ENCODE measurements around the gene TRIO. TPM values are rescaled to one million over a fixed set of nuclear protein-coding genes. Genes with fewer than 3 reads are reported as not detected.

Gene TRIO
- total and polyA plus RNA-seq, 4 donors, result 23.8 to 243 (median 110) TPM

- Histone ChIP-seq H3K27me3 (ENCODE audit: control insufficient read depth in 3 of 3, insufficient read depth in 3 of 3, low read length in 2 of 3) (no peaks in the 10 kb centered on the region), H3K27ac (ENCODE audit: low read depth in 1 of 2, low read length in 1 of 2) (peak overlapping the region in 1 of 2 donors; percentile 70), H3K4me1 (ENCODE audit: control insufficient read depth in 5 of 5, insufficient read depth in 5 of 5, low read length in 5 of 5) (peaks cover 0 to 25% (median 10%) of the 10 kb centered on the region in 5 donors), H3K4me3 (no peak overlapping the region), H3K9me3 (ENCODE audit: control insufficient read depth in 4 of 4, insufficient read depth in 3 of 4, low read length in 3 of 4) (no peaks in the 10 kb centered on the region), H3K36me3 (ENCODE audit: control insufficient read depth in 4 of 4, insufficient read depth in 4 of 4, low read length in 4 of 4) (no peaks in the 10 kb centered on the region), H3K9ac (ENCODE audit: insufficient read depth in 1 of 2, low read length in 2 of 2) (no peak overlapping the region)
- DNase-seq (no peak), ATAC-seq (ENCODE audit: insufficient read depth, low FRiP score) (no peak)
- TF ChIP-seq, protein P1, sequence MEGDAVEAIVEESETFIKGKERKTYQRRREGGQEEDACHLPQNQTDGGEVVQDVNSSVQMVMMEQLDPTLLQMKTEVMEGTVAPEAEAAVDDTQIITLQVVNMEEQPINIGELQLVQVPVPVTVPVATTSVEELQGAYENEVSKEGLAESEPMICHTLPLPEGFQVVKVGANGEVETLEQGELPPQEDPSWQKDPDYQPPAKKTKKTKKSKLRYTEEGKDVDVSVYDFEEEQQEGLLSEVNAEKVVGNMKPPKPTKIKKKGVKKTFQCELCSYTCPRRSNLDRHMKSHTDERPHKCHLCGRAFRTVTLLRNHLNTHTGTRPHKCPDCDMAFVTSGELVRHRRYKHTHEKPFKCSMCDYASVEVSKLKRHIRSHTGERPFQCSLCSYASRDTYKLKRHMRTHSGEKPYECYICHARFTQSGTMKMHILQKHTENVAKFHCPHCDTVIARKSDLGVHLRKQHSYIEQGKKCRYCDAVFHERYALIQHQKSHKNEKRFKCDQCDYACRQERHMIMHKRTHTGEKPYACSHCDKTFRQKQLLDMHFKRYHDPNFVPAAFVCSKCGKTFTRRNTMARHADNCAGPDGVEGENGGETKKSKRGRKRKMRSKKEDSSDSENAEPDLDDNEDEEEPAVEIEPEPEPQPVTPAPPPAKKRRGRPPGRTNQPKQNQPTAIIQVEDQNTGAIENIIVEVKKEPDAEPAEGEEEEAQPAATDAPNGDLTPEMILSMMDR (IDR thresholded peaks at IDR 0.05; ENCODE audit: control extremely low read depth, extremely low read depth), result no peak
- 67 to 80% methylated on average over 11 of the region's 11 CpGs for WGBS, 2 donors
Measured at GRCh38 chr5:14250748-14251701, 107.9 kb downstream of the TRIO start.

DNA sequence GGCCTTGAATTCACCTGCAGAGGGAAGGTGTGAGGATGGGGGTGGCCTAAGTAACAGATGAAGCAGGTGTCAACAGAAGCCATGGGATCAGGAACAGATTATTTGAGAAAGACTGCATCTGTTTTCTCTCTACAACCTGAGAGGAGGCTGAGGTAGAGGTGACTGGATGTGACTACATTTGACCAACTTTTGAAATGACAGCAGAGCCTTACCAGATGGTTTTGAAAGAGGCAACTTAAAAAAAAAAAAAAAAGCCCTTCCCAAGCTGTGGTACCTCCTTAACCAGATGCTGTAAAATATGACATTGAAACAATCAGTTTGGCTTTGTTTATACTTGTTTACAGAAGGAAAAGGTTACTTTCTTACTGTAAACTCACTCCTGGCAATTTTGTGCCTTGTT, 108.6 kb downstream of the TRIO start:
- ATAC-seq (ENCODE audit: insufficient read depth, low FRiP score), result no peak

DNA sequence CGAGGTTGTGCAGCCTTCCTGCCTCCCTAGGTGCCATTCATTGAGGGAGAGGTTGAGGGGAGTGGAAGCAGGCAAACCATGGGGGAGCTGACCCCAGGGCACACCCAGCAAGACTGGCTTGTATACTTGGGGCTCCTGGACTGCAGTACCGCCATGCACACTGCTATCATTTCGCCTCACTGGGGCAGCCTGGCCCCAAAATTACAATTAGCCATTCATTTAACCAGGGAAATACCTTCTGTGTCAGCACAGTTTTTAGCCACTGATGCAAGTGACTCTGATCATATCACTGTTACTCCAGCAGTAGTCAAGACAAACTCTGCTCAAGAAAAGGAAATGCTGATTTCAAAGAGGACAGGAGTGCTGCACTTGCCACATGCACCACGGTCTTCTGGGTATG, 109.7 kb downstream of the TRIO start:
- WGBS, 2 donors, result 84 to 85% methylated on average over 4 of the region's 4 CpGs
- Histone ChIP-seq H3K9me3 (ENCODE audit: control insufficient read depth in 4 of 4, insufficient read depth in 3 of 4, low read length in 3 of 4) (no peaks in the 10 kb centered on the region), H3K27me3 (ENCODE audit: control insufficient read depth in 3 of 3, insufficient read depth in 3 of 3, low read length in 2 of 3) (no peaks in the 10 kb centered on the region), H3K4me3 (no peak overlapping the region), H3K9ac (ENCODE audit: insufficient read depth in 1 of 2, low read length in 2 of 2) (no peak overlapping the region), H3K36me3 (ENCODE audit: control insufficient read depth in 4 of 4, insufficient read depth in 4 of 4, low read length in 4 of 4) (no peaks in the 10 kb centered on the region), H3K27ac (ENCODE audit: low read depth in 1 of 2, low read length in 1 of 2) (peak overlapping the region in 1 of 2 donors; percentile 43), H3K4me1 (ENCODE audit: control insufficient read depth in 5 of 5, insufficient read depth in 5 of 5, low read length in 5 of 5) (peaks cover 0 to 33% (median 10%) of the 10 kb centered on the region in 5 donors)
- TF ChIP-seq, protein P1 (IDR thresholded peaks at IDR 0.05; ENCODE audit: control extremely low read depth, extremely low read depth), result no peak
- DNase-seq (no peak), ATAC-seq (ENCODE audit: insufficient read depth, low FRiP score) (no peak)

More for the DNA sequence above, 108.6 kb downstream of the TRIO start:
- Histone ChIP-seq H3K36me3 (ENCODE audit: control insufficient read depth in 4 of 4, insufficient read depth in 4 of 4, low read length in 4 of 4) (no peaks in the 10 kb centered on the region), H3K9ac (ENCODE audit: insufficient read depth in 1 of 2, low read length in 2 of 2) (no peak overlapping the region), H3K4me1 (ENCODE audit: control insufficient read depth in 5 of 5, insufficient read depth in 5 of 5, low read length in 5 of 5) (peaks cover 0 to 25% (median 10%) of the 10 kb centered on the region in 5 donors), H3K9me3 (ENCODE audit: control insufficient read depth in 4 of 4, insufficient read depth in 3 of 4, low read length in 3 of 4) (no peaks in the 10 kb centered on the region), H3K4me3 (no peak overlapping the region), H3K27me3 (ENCODE audit: control insufficient read depth in 3 of 3, insufficient read depth in 3 of 3, low read length in 2 of 3) (no peaks in the 10 kb centered on the region), H3K27ac (ENCODE audit: low read depth in 1 of 2, low read length in 1 of 2) (no peak overlapping the region)
- TF ChIP-seq, protein P1 (IDR thresholded peaks at IDR 0.05; ENCODE audit: control extremely low read depth, extremely low read depth), result no peak
- no peak for DNase-seq

Measured in lung (tissue), 12 donors.